Activated T-cell treated with anti-CD3 and anti-CD28 coated beads, Interleukin-2, amount 50 U/mL, for 4 hours (primary cell): ENCODE results near the gene IRF2. TPM values are rescaled to one million over a fixed set of nuclear protein-coding genes. Genes with fewer than 3 reads are reported as not detected.

ENCODE experiments used
- ATAC-seq, 2 donors: fragments of 200-7000 bp; cut with Tn5 transposase; one replicate each; pipeline ENCODE4 v1.10.0; 2021
- DNase-seq: peaks from one replicate; pipeline ENCODE4 v3.0.0-alpha.2; 2020
- H3K27me3 Mint-ChIP-seq: one replicate; pipeline ENCODE4 v1.8.0; 2021; ENCODE audit warnings: low read depth, mixed read lengths
- H3K36me3 Mint-ChIP-seq: one replicate; pipeline ENCODE4 v1.8.0; 2022; ENCODE audit warnings: mixed read lengths; ENCODE audit not compliant: insufficient read depth
- H3K4me1 Mint-ChIP-seq: one replicate; pipeline ENCODE4 v1.8.0; 2021; ENCODE audit warnings: low read depth, mixed read lengths
- H3K4me3 Mint-ChIP-seq: one replicate; pipeline ENCODE4 v1.8.0; 2021; ENCODE audit warnings: mild to moderate bottlenecking, moderate library complexity, mixed read lengths
- H3K9me3 Mint-ChIP-seq: one replicate; pipeline ENCODE4 v1.8.0; 2021; ENCODE audit warnings: mixed read lengths
- total RNA-seq, 3 donors: library from RNA; stranded (reverse); gene quantifications; one replicate each; pipeline ENCODE4 v1.2.1, GENCODE V29; 2021

IRF2 gene
- total RNA-seq, 3 donors from 2014 or later: 29.3 to 37.4 (median 32.8) TPM

- no peak for ATAC-seq
- H3K9me3 Mint-ChIP-seq: peaks cover 4% of the 10 kb centered on the region
- H3K4me1 Mint-ChIP-seq: peaks cover 68% of the 10 kb centered on the region
- no peaks in the 10 kb centered on the region for H3K27me3 Mint-ChIP-seq
- no peak for DNase-seq
- H3K4me3 Mint-ChIP-seq: peak overlapping the region; percentile 63
- H3K36me3 Mint-ChIP-seq: peaks cover 46% of the 10 kb centered on the region
Observed at GRCh38 chr4:184421533-184422155, 52.7 kb downstream of the IRF2 start.

- peaks cover 41% of the 10 kb centered on the region for H3K36me3 Mint-ChIP-seq
- peak overlapping the region; percentile 63 for H3K4me3 Mint-ChIP-seq
- peaks cover 4% of the 10 kb centered on the region for H3K9me3 Mint-ChIP-seq
- H3K4me1 Mint-ChIP-seq: peaks cover 71% of the 10 kb centered on the region
- no peak for DNase-seq
- ATAC-seq: peak; percentile 21 to 35
- H3K27me3 Mint-ChIP-seq: no peaks in the 10 kb centered on the region
Observed at GRCh38 chr4:184420881-184421416, 53.4 kb downstream of the IRF2 start.

- peaks cover 76% of the 10 kb centered on the region for H3K4me1 Mint-ChIP-seq
- H3K4me3 Mint-ChIP-seq: peak overlapping the region; percentile 63
- H3K9me3 Mint-ChIP-seq: peaks cover 4% of the 10 kb centered on the region
- peaks cover 39% of the 10 kb centered on the region for H3K36me3 Mint-ChIP-seq
- no peak for DNase-seq
- peak; percentile 25 to 48 for ATAC-seq
- H3K27me3 Mint-ChIP-seq: no peaks in the 10 kb centered on the region
Observed at GRCh38 chr4:184420402-184420801, 53.9 kb downstream of the IRF2 start.

GRCh38 chr4:184419976-184420375 lies 54.4 kb downstream of the IRF2 start:
- no peaks in the 10 kb centered on the region for H3K27me3 Mint-ChIP-seq
- peaks cover 79% of the 10 kb centered on the region for H3K4me1 Mint-ChIP-seq
- H3K9me3 Mint-ChIP-seq: peaks cover 4% of the 10 kb centered on the region

GRCh38 chr4:184417802-184418511 lies 56.4 kb downstream of the IRF2 start:
- peak; percentile 76 to 78 for ATAC-seq

More at GRCh38 chr4:184419976-184420375, 54.4 kb downstream of the IRF2 start:
- Mint-ChIP-seq H3K4me3 (peak overlapping the region; percentile 63), H3K36me3 (peaks cover 41% of the 10 kb centered on the region)
- ATAC-seq (no peak), DNase-seq (no peak)

GRCh38 chr4:184416913-184417734 lies 57.2 kb downstream of the IRF2 start:
- ATAC-seq (peak; percentile 55 to 60), DNase-seq (no peak)
- Mint-ChIP-seq H3K4me1 (peaks cover 82% of the 10 kb centered on the region), H3K36me3 (peaks cover 30% of the 10 kb centered on the region), H3K9me3 (no peaks in the 10 kb centered on the region), H3K27me3 (no peaks in the 10 kb centered on the region), H3K4me3 (peak overlapping the region; percentile 78)

More at GRCh38 chr4:184417802-184418511, 56.4 kb downstream of the IRF2 start:
- peaks cover 85% of the 10 kb centered on the region for H3K4me1 Mint-ChIP-seq
- H3K9me3 Mint-ChIP-seq: peaks cover 4% of the 10 kb centered on the region
- no peak for DNase-seq
- H3K4me3 Mint-ChIP-seq: peak overlapping the region; percentile 78
- peaks cover 34% of the 10 kb centered on the region for H3K36me3 Mint-ChIP-seq
- no peaks in the 10 kb centered on the region for H3K27me3 Mint-ChIP-seq

GRCh38 chr4:184415071-184415470 lies 59.3 kb downstream of the IRF2 start:
- peaks cover 73% of the 10 kb centered on the region for H3K4me1 Mint-ChIP-seq
- peaks cover 29% of the 10 kb centered on the region for H3K36me3 Mint-ChIP-seq
- H3K4me3 Mint-ChIP-seq: no peak overlapping the region
- ATAC-seq (no peak), DNase-seq (no peak)
- no peaks in the 10 kb centered on the region for H3K9me3 Mint-ChIP-seq
- H3K27me3 Mint-ChIP-seq: no peaks in the 10 kb centered on the region

GRCh38 chr4:184413261-184414046 lies 60.9 kb downstream of the IRF2 start:
- no peaks in the 10 kb centered on the region for H3K9me3 Mint-ChIP-seq
- no peaks in the 10 kb centered on the region for H3K27me3 Mint-ChIP-seq
- H3K36me3 Mint-ChIP-seq: peaks cover 39% of the 10 kb centered on the region
- no peak overlapping the region for H3K4me3 Mint-ChIP-seq
- ATAC-seq (no peak), DNase-seq (no peak)
- H3K4me1 Mint-ChIP-seq: peaks cover 73% of the 10 kb centered on the region

- Mint-ChIP-seq H3K4me3 (no peak overlapping the region), H3K4me1 (peaks cover 70% of the 10 kb centered on the region), H3K9me3 (no peaks in the 10 kb centered on the region), H3K27me3 (no peaks in the 10 kb centered on the region), H3K36me3 (peaks cover 51% of the 10 kb centered on the region)
- no peak for ATAC-seq
- no peak for DNase-seq
Observed at GRCh38 chr4:184410748-184411147, 63.6 kb downstream of the IRF2 start.

GRCh38 chr4:184409911-184410692 lies 64.2 kb downstream of the IRF2 start:
- H3K4me3 Mint-ChIP-seq: peak overlapping the region; percentile 52
- ATAC-seq (peak; percentile 35 to 51), DNase-seq (peak; percentile 24)
- H3K4me1 Mint-ChIP-seq: peaks cover 67% of the 10 kb centered on the region
- H3K27me3 Mint-ChIP-seq: no peaks in the 10 kb centered on the region
- no peaks in the 10 kb centered on the region for H3K9me3 Mint-ChIP-seq
- peaks cover 53% of the 10 kb centered on the region for H3K36me3 Mint-ChIP-seq

GRCh38 chr4:184409502-184409901 lies 64.8 kb downstream of the IRF2 start:
- ATAC-seq (peak in 1 of 2 donors; percentile 32), DNase-seq (no peak)
- Mint-ChIP-seq H3K4me3 (peak overlapping the region; percentile 52), H3K4me1 (peaks cover 65% of the 10 kb centered on the region), H3K9me3 (no peaks in the 10 kb centered on the region), H3K36me3 (peaks cover 53% of the 10 kb centered on the region), H3K27me3 (no peaks in the 10 kb centered on the region)

- peaks cover 54% of the 10 kb centered on the region for H3K36me3 Mint-ChIP-seq
- no peak for ATAC-seq
- H3K4me3 Mint-ChIP-seq: no peak overlapping the region
Observed at GRCh38 chr4:184408684-184409081, 65.7 kb downstream of the IRF2 start.

More at GRCh38 chr4:184408684-184409081, 65.7 kb downstream of the IRF2 start:
- Mint-ChIP-seq H3K27me3 (no peaks in the 10 kb centered on the region), H3K4me1 (peaks cover 61% of the 10 kb centered on the region), H3K9me3 (no peaks in the 10 kb centered on the region)
- no peak for DNase-seq
